Stimulated activated CD4-positive, alpha-beta T cell treated with anti-CD3 and anti-CD28 coated beads, Interleukin-4, amount 100 ng/mL, for 4 hours (primary cell): Measurements from ENCODE around the gene MRNIP.

Experiments
- DNase-seq, 2 experiments: peaks; one replicate each; pipeline ENCODE4 v3.0.0-alpha.2; 2020

MRNIP gene

DNA sequence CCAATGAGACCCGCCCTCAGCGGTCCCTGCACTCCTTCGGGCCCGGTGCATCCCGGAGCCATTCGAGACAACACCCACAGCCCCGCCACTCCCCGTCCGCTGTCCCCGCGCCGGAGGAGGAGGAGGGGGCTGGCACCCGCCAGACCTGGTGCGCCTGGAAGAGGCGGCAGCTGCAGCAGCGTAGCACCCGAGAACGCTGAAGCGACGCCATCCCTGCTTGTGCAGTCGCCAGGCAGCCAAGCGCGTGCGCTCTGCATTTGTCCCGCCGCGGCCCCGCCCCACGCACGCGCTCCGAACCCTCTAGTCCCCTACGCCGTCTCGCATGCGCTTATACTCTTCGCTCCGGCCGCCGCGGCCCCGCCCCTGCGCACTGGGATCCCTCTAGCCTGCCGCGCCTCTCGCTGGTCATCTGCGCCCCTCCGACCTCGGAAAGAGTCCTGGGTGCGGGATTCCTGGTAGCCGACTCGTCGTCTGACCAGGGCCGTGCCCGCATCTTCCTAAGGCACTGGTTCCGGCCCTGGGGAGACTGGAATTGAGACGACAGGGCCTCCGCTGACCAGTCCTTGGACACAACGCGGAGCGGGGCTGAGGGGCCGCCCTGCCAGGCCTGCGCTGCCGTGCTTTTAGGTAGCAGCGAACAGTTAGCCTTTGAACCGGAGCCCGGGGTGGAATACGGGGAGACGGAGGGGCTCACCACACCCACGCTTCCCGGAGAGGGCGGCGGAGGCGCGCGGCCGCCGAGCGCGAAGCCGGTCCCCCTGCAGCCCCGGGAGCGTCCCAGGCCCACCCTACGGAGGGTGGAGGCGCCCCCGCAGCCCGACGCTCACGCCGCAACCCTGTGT is at the start of gene MRNIP:
MRNIP (minus strand) TSS at position 232 of the 842 bp plus-strand sequence; CDS start at position 211, 21 bp downstream.
- peak; percentile 88 to 92 for DNase-seq

DNA sequence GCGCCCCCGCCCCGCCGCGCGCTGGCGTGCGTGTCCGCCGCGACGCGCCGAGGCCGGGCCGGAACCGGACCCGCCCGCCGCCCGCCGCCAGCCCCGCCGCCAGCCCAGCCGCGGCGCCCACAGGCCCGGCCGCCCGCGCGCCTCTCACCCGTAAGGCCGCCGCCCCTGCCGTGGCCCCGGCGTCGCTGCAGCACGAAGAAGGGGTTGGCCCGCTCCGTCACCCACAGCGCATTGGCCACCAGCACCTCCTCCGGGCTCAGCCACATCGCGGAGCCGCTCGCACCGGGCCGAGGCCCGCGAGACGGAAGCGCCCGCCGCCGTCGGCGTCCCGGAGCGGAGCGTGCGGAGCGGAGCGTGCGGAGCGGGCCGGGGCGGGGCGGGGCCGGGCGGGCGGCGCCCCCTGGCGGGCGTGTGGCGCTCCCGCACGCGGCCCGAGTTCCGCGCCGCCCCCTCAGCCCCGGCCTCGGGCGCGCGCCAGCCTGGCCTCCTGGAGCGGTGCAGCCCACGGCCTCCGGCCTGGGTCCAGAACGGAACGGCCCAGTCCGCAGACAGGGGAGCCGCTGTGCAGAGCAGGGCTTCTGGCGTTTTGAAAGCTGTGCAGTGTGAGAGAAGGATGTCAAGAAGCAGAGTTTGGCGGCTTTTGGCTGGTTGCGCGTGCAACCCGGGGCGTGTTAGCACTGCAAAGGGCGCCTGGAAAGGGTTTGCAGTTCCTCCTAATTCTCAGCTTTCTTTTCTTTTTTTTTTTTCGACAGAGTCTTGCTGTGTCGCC is 49.1 kb upstream of the MRNIP start, which contains the start of gene TBC1D9B:
TBC1D9B (minus strand) TSS at position 342 of the 769 bp plus-strand sequence; CDS start at position 266, 76 bp downstream.
- peak; percentile 57 to 73 for DNase-seq

DNA sequence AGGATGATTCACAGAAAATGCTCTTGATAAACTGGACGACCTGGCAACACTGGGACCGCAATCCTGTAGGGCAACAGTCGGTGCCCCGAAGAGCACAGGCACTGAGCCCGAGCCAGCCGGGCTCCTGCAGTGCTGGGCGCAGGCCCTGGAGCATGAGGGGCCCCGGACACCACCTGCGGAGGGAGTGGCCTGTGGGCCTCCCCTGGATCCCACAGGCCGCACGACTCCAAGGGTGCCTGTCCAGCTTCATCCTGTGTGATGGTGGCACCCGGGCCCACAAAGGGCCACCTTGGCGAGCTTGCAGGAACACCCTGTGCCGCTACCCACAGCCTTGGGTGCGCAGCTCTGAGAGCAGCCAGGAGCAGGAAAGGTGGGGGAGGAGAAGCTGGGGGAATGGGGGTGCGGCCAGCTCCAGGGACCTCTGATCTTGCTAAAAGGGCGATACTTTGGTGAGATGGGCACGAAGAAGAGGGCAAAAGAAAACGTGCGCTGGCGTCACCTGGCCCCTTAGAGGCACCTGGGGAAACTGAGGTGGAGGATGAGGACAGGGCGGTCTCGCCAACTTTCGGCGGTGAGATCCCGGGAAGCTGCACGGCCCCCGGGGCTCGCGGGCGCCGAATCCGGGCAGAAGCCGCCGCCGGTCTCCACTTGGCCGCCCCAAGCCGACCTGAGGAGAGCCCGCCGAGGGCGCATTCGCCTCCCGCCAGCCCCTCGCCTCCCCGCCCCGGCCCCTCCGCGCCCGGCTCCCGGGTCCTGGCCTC is 48.4 kb upstream of the MRNIP start:
- peak in 1 of 2 experiments; percentile 20 for DNase-seq

DNA sequence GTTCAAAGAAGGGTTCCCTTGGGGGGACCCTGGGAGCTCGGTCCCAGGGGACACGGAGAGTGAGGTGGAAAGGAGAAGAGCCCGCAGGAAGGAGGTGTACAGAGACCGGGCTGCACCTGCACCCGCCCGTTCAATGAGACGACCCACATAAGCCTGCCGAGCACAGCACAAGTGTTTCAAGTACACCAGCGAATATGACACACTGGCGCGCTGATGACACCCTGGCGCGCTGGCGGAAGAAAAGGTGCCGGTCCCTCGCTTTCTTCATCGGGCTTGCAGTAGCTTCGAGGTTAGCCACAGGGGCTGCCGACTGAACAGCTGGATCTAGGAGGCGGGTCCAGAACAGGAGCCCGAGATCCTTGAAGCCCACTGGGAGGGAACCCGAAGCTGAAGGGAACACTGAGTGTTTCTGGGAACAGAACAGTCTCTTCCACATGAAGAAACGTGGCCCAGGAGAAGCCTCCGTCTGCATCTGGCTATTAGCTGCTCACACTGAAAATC is 47.7 kb upstream of the MRNIP start:
- DNase-seq = no peak

- no peak for DNase-seq
Observed at GRCh38 chr5:179905161-179905560, 46.5 kb upstream of the MRNIP start.

DNA sequence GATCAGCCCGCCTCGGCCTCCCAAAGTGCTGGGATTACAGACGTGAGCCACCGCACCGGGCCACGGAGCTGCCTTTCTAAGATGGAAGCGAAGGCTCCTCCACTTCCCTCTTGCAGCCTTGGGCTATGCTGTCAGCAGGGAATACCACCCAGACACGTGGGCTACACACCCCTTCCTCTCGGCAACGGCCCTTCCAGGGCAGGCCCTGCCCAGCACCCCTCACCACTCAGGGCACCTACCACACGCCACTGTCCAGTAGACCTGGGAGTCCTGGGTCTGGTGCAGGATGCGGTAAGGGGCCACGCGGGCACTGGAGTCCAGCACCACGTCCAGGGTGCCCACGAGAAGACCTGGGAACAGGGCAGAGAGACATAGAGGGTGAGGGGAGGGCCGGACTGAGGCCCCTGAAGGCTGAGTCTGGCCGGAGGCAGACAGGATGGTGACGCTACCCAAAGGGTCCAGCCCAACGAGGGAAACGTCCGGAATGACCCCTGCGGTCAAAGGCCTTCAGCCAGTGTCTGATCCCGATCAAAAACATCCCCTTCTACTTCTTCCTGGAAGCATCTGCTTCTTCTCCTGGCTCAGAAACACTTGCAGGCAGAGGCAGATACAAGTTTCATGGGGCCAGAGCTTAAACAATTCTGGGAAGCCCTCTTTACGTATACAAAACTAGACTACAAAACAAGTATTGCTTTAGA is 46.0 kb upstream of the MRNIP start:
- DNase-seq = no peak

DNA sequence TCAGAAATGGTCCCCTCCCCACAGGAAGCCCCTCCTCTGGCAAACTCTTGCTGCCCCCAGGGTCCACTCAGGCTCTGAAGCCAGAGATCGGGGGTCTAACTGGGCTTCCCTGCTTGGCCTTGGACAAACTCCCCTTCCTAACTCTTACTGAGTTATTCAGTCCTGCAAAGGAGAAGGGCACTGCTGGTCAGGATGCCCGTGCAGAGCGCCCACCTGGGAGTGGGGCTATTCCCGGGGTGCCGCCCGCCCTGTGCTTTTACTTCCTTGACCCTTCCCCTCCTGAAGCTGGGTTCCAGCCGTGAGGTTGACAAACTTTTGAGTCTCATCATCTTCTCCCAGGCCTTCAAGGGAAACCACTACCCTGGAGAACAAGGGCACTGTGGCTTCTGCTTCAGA is 44.1 kb upstream of the MRNIP start:
- no peak for DNase-seq

DNA sequence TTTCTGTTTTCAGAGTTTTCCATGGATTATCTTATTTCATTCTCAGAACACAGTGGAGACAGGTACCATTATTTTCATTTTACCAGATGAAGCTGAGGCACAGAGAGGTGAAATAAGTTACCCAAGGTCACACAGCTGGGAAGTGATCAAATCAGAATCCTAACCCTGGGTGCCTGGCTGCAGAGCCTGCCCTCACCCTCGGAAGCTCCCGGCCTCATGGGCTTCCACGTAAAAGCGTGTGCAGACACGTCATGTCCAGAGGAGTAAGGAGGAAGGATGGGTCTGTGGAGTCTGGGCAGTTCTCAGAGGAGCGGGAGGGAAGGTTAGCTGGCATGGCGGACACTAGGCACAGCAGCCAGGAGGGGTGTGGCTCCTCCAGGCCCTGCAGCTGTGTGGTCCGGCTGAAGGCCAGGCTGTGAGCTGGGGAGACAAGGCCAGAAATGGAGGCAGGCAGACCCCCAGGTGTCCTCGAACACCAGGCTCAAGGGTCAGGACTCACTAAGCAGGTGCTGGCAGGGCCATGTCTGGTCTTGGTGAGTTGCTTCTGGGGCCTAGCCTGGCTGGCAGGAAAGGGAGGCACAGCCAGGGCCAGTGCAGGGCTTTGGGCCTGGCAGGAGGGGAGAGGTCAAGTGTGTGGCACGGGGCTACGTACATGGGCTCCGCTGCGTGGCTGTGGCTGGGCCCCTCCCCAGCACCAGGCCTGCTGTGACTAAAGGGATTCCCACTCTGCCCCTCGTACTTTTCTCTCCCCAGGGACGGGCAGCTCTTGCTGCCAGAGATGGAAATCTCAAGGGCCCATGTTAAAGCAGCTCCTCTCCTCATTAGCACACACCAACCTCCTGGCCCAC is 43.5 kb upstream of the MRNIP start:
- DNase-seq = no peak

GRCh38 chr5:179901462-179901861 is 42.8 kb upstream of the MRNIP start:
- DNase-seq = no peak

- no peak for DNase-seq
Observed at GRCh38 chr5:179900711-179901110, 42.1 kb upstream of the MRNIP start.

GRCh38 chr5:179900206-179900605 is 41.6 kb upstream of the MRNIP start:
- DNase-seq = no peak

- DNase-seq = no peak
Observed at GRCh38 chr5:179895861-179896260, 37.2 kb upstream of the MRNIP start.

- DNase-seq = no peak
Observed at GRCh38 chr5:179893958-179894895, 35.6 kb upstream of the MRNIP start.

DNA sequence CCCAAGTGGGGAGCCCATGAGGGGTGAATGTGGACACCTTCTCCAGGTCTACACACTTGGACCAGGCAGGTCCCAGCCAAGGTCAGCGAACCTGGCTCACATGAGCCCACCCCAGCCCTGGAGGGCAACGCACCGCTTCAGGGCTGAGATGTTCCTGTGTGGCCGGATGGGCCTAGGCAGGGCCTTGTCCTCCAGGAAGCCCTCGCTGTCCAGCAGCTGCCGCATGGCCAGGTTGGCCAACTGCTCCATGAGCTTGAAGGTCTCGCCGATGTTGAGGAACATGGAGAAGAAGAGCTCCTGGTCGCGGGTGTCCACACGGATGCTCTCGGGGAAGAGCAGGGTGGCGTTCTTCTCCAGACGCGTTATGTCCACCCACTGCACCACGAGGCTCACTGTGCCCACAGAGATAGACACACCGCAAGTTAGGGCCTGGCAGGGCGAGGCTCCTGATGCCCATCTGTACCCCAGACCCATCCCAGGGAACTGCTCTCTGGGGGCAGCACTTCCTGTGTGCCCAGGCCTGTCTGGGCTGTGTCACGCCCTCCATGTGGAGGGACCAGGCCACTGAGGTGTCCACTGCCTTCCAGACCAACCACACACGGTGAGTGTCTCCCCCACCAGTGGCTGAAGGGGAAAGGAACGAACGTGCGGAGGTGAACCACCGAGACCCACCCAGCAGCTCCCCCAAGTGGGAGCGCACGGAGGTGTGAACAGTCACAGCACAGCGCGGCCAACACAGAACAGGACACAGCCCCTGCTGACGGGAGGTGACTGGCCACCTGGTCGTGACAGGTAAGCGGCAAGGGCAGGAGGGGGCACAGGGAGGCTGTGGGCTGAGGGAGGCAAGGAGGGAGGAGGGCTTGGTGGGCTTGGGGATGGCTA is 34.7 kb upstream of the MRNIP start:
- DNase-seq = no peak

DNA sequence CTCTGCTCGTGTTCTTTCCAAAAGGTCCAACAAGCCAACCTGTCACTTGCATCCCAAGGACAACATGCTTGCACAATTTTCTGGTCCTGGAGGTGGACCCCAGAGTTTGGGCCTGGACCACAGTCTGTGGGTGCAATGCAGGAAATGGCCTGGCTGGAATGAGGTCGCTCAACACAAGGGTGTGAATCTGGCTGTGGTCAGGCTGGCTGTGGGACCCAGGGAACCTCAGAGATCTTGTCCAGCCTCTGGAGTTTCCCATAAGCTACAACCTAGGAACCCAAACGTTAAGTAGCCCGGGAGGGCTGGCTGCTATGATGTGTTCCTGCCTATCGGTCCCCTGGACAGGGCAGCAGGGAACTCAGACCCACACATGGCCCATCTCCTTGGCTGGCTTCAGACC is 33.6 kb upstream of the MRNIP start:
- DNase-seq = no peak

- no peak for DNase-seq
Observed at GRCh38 chr5:179890751-179891682, 32.4 kb upstream of the MRNIP start.

- no peak for DNase-seq
Observed at GRCh38 chr5:179889885-179890284, 31.3 kb upstream of the MRNIP start.

- no peak for DNase-seq
Observed at GRCh38 chr5:179887802-179888201, 29.2 kb upstream of the MRNIP start.
